Right cardiac atrium (tissue), 5 donors: ENCODE results near the gene BANP. TPM values are rescaled to one million over a fixed set of nuclear protein-coding genes. Genes with fewer than 3 reads are reported as not detected.

ENCODE experiments used
- ATAC-seq, 2 donors: fragments of 200-7000 bp; cut with Tn5 transposase; one replicate each; pipeline versions ENCODE4 v1.8.0 to v1.9.1; 2020; ENCODE audit warnings: moderate library complexity in 2 of 2, mild to moderate bottlenecking in 1 of 2
- DNase-seq, 3 donors: peaks; one replicate each; pipeline ENCODE4 v3.0.0-alpha.2; 2020
- H3K27ac ChIP-seq: one replicate; pipeline ENCODE4 v1.5.1; 2013; ENCODE audit warnings: mild to moderate bottlenecking, low read length, control low read depth, moderate library complexity
- H3K27me3 ChIP-seq: one replicate; pipeline ENCODE4 v1.6.1; 2013; ENCODE audit not compliant: control insufficient read depth, insufficient read depth
- H3K4me1 ChIP-seq: one replicate; pipeline ENCODE4 v1.6.1; 2013; ENCODE audit warnings: low read length; ENCODE audit not compliant: control insufficient read depth, insufficient read depth
- H3K4me3 ChIP-seq: one replicate; pipeline ENCODE4 v1.5.1; 2013; ENCODE audit warnings: low read length, control low read depth
- H3K9me3 ChIP-seq: one replicate; pipeline ENCODE4 v1.6.1; 2013; ENCODE audit warnings: low read length; ENCODE audit not compliant: control insufficient read depth
- WGBS: extraction: QIAGEN DNeasy Blood & Tissue Kit; methylation state at CpG from one replicate; pipeline ENCODE4 v1.1.7; 2013; 5-methylcytosine and 5-hydroxymethylcytosine counted together
- intact Hi-C, 4 donors: fragments of 100-400 bp; cut with DNase I; formaldehyde crosslinking; loops; one replicate each; pipeline versions ENCODE4 v1.11.0 to v1.14.0; 2022 to 2023
- polyA plus RNA-seq: library from polyadenylated mRNA; stranded (reverse); fragments of 200-250 nt; gene quantifications from one replicate; pipeline ENCODE4 v1.2.3, GENCODE V29; 2013
- total RNA-seq, 4 donors: library from RNA; stranded (reverse); fragmentation: NEBNext Ultra II Directional; extraction: Animal tissue kit (Norgen Biotek cat#: 25700); gene quantifications; one replicate each; pipeline ENCODE4 v1.2.1, GENCODE V29; 2021
- donor health status: healthy with polysubstance abuse.
- donor health status: DM: no; HTN: yes; CAD: no.
- donor health status: DM: no; HTN: no; CAD: no.
- donor health status: DM: no; HTN: yes; CAD: no; lungs with severe emphysema.
- donor health status: DM: yes; HTN: yes; CAD: no.

Gene BANP
- total and polyA plus RNA-seq, 5 donors: 9.0 to 18.1 (median 17.2) TPM

- ATAC-seq (no peak), DNase-seq (peak in 1 of 3 donors; percentile 5)
- 94% methylated on average over 10 of the region's 10 CpGs for WGBS
- no peaks in the 10 kb centered on the region for H3K27me3 ChIP-seq
- intact Hi-C loops: no loop called here
- H3K4me3 ChIP-seq: no peak overlapping the region
- no peaks in the 10 kb centered on the region for H3K4me1 ChIP-seq
- no peaks in the 10 kb centered on the region for H3K9me3 ChIP-seq
- H3K27ac ChIP-seq: no peak overlapping the region
Observed at GRCh38 chr16:88066234-88066633, 115.0 kb downstream of the BANP start.

- Histone ChIP-seq H3K27me3 (no peaks in the 10 kb centered on the region), H3K9me3 (no peaks in the 10 kb centered on the region)
- WGBS: 97% methylated on average over 29 of the region's 29 CpGs
Observed at GRCh38 chr16:88066680-88067529, 115.7 kb downstream of the BANP start.

GRCh38 chr16:88067530-88068411, 116.5 kb downstream of the BANP start:
- Histone ChIP-seq H3K4me3 (no peak overlapping the region), H3K9me3 (no peaks in the 10 kb centered on the region), H3K27me3 (no peaks in the 10 kb centered on the region), H3K4me1 (no peaks in the 10 kb centered on the region), H3K27ac (no peak overlapping the region)
- DNase-seq (peak in 1 of 3 donors; percentile 39), ATAC-seq (no peak)
- intact Hi-C loops: no loop called here
- 92% methylated on average over 40 of the region's 40 CpGs for WGBS

More at GRCh38 chr16:88066680-88067529, 115.7 kb downstream of the BANP start:
- H3K4me3 ChIP-seq: no peak overlapping the region
- H3K4me1 ChIP-seq: no peaks in the 10 kb centered on the region
- intact Hi-C loops: no loop called here
- H3K27ac ChIP-seq: no peak overlapping the region
- ATAC-seq: no peak
- peak in 2 of 3 donors; percentile 8 to 36 for DNase-seq

GRCh38 chr16:88068476-88069396, 117.5 kb downstream of the BANP start:
- Histone ChIP-seq H3K27me3 (no peaks in the 10 kb centered on the region), H3K9me3 (no peaks in the 10 kb centered on the region), H3K4me3 (no peak overlapping the region), H3K27ac (no peak overlapping the region), H3K4me1 (no peaks in the 10 kb centered on the region)
- 80% methylated on average over 27 of the region's 27 CpGs for WGBS
- intact Hi-C loops: no loop called here
- ATAC-seq (no peak), DNase-seq (peak; percentile 7 to 50 (median 15))

- intact Hi-C loops: no loop called here
- no peak overlapping the region for H3K4me3 ChIP-seq
- peak; percentile 8 to 23 (median 22) for DNase-seq
- 84% methylated on average over 25 of the region's 25 CpGs for WGBS
- H3K4me1 ChIP-seq: no peaks in the 10 kb centered on the region
- no peak overlapping the region for H3K27ac ChIP-seq
- no peaks in the 10 kb centered on the region for H3K9me3 ChIP-seq
- no peak for ATAC-seq
- no peaks in the 10 kb centered on the region for H3K27me3 ChIP-seq
Observed at GRCh38 chr16:88069397-88070168, 118.3 kb downstream of the BANP start.

- H3K4me3 ChIP-seq: no peak overlapping the region
- no peaks in the 10 kb centered on the region for H3K27me3 ChIP-seq
- ATAC-seq: no peak
- H3K27ac ChIP-seq: no peak overlapping the region
- H3K9me3 ChIP-seq: no peaks in the 10 kb centered on the region
- H3K4me1 ChIP-seq: no peaks in the 10 kb centered on the region
- intact Hi-C loops: no loop called here
- peak; percentile 9 to 17 (median 14) for DNase-seq
- 92% methylated on average over 12 of the region's 12 CpGs for WGBS
Observed at GRCh38 chr16:88070341-88070740, 119.1 kb downstream of the BANP start.

GRCh38 chr16:88070989-88071625, 119.9 kb downstream of the BANP start:
- ATAC-seq (no peak), DNase-seq (peak; percentile 7 to 36 (median 22))
- no peaks in the 10 kb centered on the region for H3K27me3 ChIP-seq
- intact Hi-C loops: no loop called here
- H3K27ac ChIP-seq: no peak overlapping the region
- H3K4me3 ChIP-seq: no peak overlapping the region
- 94% methylated on average over 23 of the region's 23 CpGs for WGBS
- H3K9me3 ChIP-seq: no peaks in the 10 kb centered on the region
- no peaks in the 10 kb centered on the region for H3K4me1 ChIP-seq

- Histone ChIP-seq H3K9me3 (no peaks in the 10 kb centered on the region), H3K27me3 (no peaks in the 10 kb centered on the region), H3K4me1 (no peaks in the 10 kb centered on the region), H3K27ac (no peak overlapping the region), H3K4me3 (no peak overlapping the region)
- 95% methylated on average over 33 of the region's 33 CpGs for WGBS
- intact Hi-C loops: no loop called here
- ATAC-seq (no peak), DNase-seq (peak in 2 of 3 donors; percentile 50 to 56)
Observed at GRCh38 chr16:88071908-88072307, 120.7 kb downstream of the BANP start.

- H3K27me3 ChIP-seq: no peaks in the 10 kb centered on the region
- DNase-seq (peak in 1 of 3 donors; percentile 44), ATAC-seq (no peak)
- no peaks in the 10 kb centered on the region for H3K4me1 ChIP-seq
- no peak overlapping the region for H3K27ac ChIP-seq
- 92% methylated on average over 23 of the region's 23 CpGs for WGBS
- intact Hi-C loops: no loop called here
- no peak overlapping the region for H3K4me3 ChIP-seq
- no peaks in the 10 kb centered on the region for H3K9me3 ChIP-seq
Observed at GRCh38 chr16:88072571-88073001, 121.4 kb downstream of the BANP start.
